GM10266 (cell line): ENCODE results near the gene GPR101.

Source experiments
- DNase-seq: peaks from one replicate; pipeline ENCODE4 v3.0.0; 2012; ENCODE audit errors: extremely low spot score
- TF ChIP-seq, protein P1 (sequence below): IDR thresholded peaks from 2 replicates; pipeline ENCODE4 v1.5.1; 2012; ENCODE audit warnings: mild to moderate bottlenecking, low read depth; ENCODE audit not compliant: control insufficient read depth, insufficient read depth; ENCODE audit errors: missing control alignments

GPR101 gene, protein sequence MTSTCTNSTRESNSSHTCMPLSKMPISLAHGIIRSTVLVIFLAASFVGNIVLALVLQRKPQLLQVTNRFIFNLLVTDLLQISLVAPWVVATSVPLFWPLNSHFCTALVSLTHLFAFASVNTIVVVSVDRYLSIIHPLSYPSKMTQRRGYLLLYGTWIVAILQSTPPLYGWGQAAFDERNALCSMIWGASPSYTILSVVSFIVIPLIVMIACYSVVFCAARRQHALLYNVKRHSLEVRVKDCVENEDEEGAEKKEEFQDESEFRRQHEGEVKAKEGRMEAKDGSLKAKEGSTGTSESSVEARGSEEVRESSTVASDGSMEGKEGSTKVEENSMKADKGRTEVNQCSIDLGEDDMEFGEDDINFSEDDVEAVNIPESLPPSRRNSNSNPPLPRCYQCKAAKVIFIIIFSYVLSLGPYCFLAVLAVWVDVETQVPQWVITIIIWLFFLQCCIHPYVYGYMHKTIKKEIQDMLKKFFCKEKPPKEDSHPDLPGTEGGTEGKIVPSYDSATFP

DNA sequence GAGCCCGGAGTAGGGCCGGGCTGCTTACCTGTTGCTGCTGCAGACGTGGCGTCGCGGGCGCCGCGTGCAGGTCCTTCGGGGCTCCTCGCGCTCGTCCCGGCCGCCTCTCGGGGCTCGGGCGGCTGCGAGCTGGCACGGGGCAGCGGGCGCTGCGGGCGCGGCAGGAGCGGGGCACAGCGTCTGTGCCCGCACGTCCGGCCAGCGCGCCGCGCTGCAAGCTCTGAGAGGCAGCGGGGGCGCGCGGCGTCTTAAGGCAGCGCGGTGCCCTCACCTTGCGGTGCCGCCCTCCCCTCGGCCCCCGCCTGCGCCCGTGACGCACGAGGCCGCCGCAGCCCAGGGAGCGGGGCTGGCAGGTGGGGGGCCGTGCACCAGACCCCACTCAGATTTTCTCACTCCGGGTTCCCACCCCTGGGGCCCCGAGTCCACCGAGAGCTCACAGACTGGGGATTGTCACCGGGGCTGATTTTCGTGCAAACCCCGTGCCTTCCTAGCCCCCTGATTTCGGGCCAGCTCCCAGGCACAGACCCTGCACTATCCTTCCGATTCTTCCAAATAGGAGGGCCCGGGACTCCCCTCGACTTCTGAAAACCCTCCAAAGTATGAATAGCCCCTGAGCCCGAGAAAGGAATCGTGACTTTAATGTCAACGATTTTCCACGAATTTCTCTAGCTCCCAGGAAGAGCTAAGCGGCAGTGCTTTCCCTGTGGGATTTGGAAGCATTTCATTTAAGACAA, at the start of gene GPR101:
Gene GPR101 (minus strand): TSS at position 222 of the 734 bp plus-strand sequence. CDS start 2,321 bp downstream, outside the sequence.
- DNase-seq: no peak

DNA sequence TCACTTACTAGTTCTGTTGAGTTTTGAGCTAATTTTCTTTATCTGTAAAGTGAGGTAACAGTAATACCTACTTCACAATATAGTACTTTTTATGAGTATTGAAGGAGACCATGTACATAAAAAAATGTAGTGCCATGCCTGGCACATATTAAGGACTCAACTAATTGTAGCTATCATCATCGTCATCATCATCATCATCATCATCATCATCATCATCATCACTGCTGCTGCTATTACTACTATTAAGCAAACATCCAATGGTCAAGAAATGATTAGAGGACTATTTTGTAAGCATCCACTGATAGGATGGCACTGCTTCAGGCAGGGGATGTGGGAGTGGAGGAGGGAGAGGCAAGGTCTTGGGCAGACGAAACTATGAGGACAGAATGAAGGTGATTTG, 47.4 kb upstream of the GPR101 start:
- DNase-seq: no peak
- TF ChIP-seq, protein P1, sequence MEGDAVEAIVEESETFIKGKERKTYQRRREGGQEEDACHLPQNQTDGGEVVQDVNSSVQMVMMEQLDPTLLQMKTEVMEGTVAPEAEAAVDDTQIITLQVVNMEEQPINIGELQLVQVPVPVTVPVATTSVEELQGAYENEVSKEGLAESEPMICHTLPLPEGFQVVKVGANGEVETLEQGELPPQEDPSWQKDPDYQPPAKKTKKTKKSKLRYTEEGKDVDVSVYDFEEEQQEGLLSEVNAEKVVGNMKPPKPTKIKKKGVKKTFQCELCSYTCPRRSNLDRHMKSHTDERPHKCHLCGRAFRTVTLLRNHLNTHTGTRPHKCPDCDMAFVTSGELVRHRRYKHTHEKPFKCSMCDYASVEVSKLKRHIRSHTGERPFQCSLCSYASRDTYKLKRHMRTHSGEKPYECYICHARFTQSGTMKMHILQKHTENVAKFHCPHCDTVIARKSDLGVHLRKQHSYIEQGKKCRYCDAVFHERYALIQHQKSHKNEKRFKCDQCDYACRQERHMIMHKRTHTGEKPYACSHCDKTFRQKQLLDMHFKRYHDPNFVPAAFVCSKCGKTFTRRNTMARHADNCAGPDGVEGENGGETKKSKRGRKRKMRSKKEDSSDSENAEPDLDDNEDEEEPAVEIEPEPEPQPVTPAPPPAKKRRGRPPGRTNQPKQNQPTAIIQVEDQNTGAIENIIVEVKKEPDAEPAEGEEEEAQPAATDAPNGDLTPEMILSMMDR: no peak

More for the DNA sequence above, at the start of gene GPR101:
- TF ChIP-seq, protein P1: no peak

DNA sequence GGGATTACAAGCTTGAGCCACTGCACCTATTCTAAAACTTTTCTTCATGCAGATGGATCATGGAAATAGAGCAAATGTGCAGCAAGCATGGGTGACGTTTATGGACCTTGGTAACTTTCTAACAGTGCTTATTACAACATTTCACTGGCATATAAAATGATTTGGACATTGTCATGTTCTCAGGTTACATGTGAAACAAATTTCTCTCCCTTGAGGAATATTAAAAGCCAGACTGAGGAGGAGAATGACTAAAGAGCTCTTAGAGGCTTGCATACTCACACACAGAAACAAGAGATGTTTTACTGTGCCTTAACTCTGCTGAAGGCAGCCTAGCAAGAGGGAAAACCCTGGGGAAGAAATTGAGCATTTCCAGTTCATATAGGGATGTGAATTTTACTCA, 38.6 kb upstream of the GPR101 start:
- DNase-seq: no peak
- TF ChIP-seq, protein P1: no peak

DNA sequence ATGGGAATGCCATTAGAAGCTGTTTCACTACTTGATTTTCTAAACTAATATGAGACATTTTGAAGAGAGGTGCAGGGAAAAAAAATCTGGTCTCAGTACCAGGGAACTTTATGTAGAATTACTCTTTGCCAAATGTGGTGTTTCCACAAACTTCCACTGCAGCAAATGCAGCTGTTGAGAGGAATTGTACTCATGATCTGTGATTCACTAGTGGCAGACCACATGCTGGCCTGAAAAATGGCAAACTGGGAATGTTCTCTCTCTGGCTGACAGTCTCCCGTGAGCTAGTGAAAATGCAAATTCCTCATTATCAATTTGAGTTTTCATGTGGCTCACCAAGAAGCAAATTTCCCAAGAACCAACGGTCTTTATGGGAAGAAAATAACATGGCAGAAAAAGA, 37.8 kb upstream of the GPR101 start:
- TF ChIP-seq, protein P1: no peak
- DNase-seq: no peak

DNA sequence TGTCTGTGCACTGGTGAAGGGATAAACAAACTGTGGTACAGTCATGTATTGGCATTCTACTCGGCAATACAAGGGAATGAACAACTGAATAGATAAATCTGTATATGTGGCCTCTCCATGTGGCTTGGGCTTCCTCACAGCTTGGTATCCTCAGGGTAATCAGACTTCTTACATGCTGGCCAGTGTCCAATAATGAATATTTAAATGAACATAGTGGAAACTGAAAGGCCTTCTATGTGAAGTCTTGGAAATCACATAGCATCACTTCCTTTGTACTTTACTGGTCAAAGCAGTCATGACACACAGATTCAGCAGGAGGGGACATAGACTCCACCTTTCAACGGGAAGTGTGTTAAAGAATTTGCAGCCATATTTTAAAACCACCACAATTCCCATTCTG, 33.4 kb upstream of the GPR101 start:
- TF ChIP-seq, protein P1: no peak
- DNase-seq: no peak

DNA sequence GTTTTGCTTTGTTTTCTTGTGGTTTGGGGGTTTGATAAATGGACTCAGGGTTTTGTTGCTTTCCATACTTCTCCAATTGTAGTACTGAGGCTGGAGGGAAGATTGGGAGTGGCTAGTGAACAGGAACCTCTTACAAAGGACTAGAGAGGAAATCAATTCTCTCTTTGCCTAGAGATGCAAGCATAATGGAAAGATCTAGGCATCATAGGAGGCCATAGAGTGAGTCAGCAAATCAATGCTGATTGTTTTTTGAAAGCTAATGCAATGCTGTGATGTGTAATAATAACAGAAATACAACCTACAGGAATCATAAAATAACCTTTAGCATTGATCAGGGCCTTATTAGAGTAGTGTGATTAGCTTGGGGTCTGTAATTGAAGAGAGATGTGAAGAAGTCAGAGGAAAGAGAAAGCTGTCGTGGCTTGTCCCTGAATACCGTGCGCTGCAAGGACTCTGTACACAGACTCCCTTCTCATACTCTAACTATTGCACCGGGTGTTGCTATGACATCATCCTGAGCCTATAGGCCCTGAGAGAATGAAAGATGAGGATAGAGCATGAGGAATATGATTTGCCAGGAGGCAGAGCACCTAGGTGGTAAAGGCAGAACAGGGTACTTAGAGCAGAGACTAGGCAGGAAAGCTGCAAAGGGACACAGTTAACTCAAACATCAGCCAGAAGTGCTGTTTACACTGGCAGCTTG, 29.3 kb upstream of the GPR101 start:
- DNase-seq: no peak
- TF ChIP-seq, protein P1: no peak
